Activated CD4-positive, alpha-beta T cell treated with anti-CD3 and anti-CD28 coated beads for 36 hours (primary cell): ENCODE results near the gene VIP. TPM values are rescaled to one million over a fixed set of nuclear protein-coding genes. Genes with fewer than 3 reads are reported as not detected.

Source experiments
- ATAC-seq: fragments of 200-7000 bp; cut with Tn5 transposase; one replicate; pipeline ENCODE4 v1.10.0; 2021; ENCODE audit warnings: mild to moderate bottlenecking, moderate library complexity
- CTCF ChIA-PET: fragments of 350-600 bp; sonication (Branson Sonifier 250); formaldehyde crosslinking; loops from one replicate; lab custom pipeline; 2021; ENCODE audit warnings: antibody characterized with exemption; lab: Charles Lee
- POLR2A ChIA-PET: fragments of 350-600 bp; sonication (Branson Sonifier 250); formaldehyde crosslinking; loops from one replicate; lab custom pipeline; 2021; ENCODE audit warnings: antibody characterized with exemption, inconsistent platforms; lab: Charles Lee
- DNase-seq: peaks from one replicate; pipeline ENCODE4 v3.0.0-alpha.2; 2020
- H3K27ac Mint-ChIP-seq: one replicate; pipeline ENCODE4 v1.8.0; 2021; ENCODE audit warnings: mixed read lengths
- H3K27me3 Mint-ChIP-seq: one replicate; pipeline ENCODE4 v1.8.0; 2021; ENCODE audit warnings: mixed read lengths
- H3K36me3 Mint-ChIP-seq: one replicate; pipeline ENCODE4 v1.8.0; 2021; ENCODE audit warnings: low read depth, mixed read lengths
- H3K4me1 Mint-ChIP-seq: one replicate; pipeline ENCODE4 v1.8.0; 2021; ENCODE audit warnings: mixed read lengths
- H3K4me3 Mint-ChIP-seq: one replicate; pipeline ENCODE4 v1.8.0; 2021; ENCODE audit warnings: mild to moderate bottlenecking, moderate library complexity, mixed read lengths
- H3K9me3 Mint-ChIP-seq: one replicate; pipeline ENCODE4 v1.8.0; 2021; ENCODE audit warnings: low read depth, mixed read lengths
- intact Hi-C, 2 experiments: fragments of 100-400 bp; cut with DNase I in 1 of 2; cut with micrococcal nuclease in 1 of 2; formaldehyde crosslinking; loops; one replicate each; pipeline versions ENCODE4 v1.14.2 to v1.15.1; 2022 to 2024; cut with DNase I, micrococcal nuclease
- total RNA-seq, 2 experiments: library from RNA; stranded (reverse); gene quantifications; one replicate each; pipeline ENCODE4 v1.2.3, GENCODE V29; 2021

VIP gene
- total RNA-seq, 2 experiments from 2014 or later, result not detected

- Mint-ChIP-seq H3K4me1 (no peaks in the 10 kb centered on the region), H3K9me3 (peaks cover 3% of the 10 kb centered on the region), H3K27ac (no peak overlapping the region), H3K27me3 (no peaks in the 10 kb centered on the region), H3K4me3 (no peak overlapping the region), H3K36me3 (no peaks in the 10 kb centered on the region)
- intact Hi-C loops, result no loop called here
- CTCF ChIA-PET, result no interaction called here
- DNase-seq (no peak), ATAC-seq (no peak)
- POLR2A ChIA-PET, result no interaction called here
Observed at GRCh38 chr6:152783217-152783878, 32.8 kb downstream of the VIP start.

- DNase-seq (no peak), ATAC-seq (no peak)
- no peaks in the 10 kb centered on the region for H3K4me1 Mint-ChIP-seq
- H3K4me3 Mint-ChIP-seq, result no peak overlapping the region
- no peaks in the 10 kb centered on the region for H3K9me3 Mint-ChIP-seq
- intact Hi-C loops, result no loop called here
- H3K27ac Mint-ChIP-seq, result no peak overlapping the region
- ChIA-PET CTCF (no interaction called here), POLR2A (no interaction called here)
- no peaks in the 10 kb centered on the region for H3K36me3 Mint-ChIP-seq
- H3K27me3 Mint-ChIP-seq, result peaks cover 15% of the 10 kb centered on the region
Observed at GRCh38 chr6:152794696-152795095, 44.1 kb downstream of the VIP start.

DNA sequence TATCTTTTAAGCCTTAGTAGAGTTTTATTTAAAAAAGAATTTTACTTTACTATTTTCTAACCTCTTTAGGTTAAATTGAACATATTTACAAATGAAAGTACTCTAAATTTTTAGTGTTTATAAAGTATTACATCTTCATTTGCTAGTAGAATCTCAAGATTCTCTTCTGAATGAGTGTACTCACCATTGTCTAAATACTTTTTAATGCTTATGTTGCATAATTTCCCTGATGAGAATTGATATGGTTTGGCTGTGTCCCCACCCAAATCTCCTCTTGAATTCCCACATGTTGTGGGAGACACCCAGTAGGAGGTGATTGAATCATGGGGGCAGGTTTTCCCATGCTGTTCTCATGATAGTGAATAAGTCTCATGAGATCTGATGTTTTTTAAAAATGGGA, 53.6 kb downstream of the VIP start:
- ChIA-PET POLR2A (no interaction called here), CTCF (no interaction called here)
- Mint-ChIP-seq H3K4me3 (no peak overlapping the region), H3K36me3 (no peaks in the 10 kb centered on the region), H3K4me1 (no peaks in the 10 kb centered on the region), H3K9me3 (no peaks in the 10 kb centered on the region), H3K27ac (no peak overlapping the region), H3K27me3 (peaks cover 12% of the 10 kb centered on the region)
- DNase-seq (no peak), ATAC-seq (no peak)
- intact Hi-C loops, result no loop called here

Other genes starting within 250 kb of the VIP start
- gene SYNE1, start 113.4 kb upstream of the VIP start, total RNA-seq, result 10 to 100 TPM; 20.8 to 21.9 TPM
- gene MYCT1, start 52.9 kb upstream of the VIP start, total RNA-seq, result not detected
- gene FBXO5, start 232.2 kb downstream of the VIP start, total RNA-seq, result 10 to 100 TPM; 48.7 to 57.3 TPM